Measurements from ENCODE around the gene ESF1.

DNA sequence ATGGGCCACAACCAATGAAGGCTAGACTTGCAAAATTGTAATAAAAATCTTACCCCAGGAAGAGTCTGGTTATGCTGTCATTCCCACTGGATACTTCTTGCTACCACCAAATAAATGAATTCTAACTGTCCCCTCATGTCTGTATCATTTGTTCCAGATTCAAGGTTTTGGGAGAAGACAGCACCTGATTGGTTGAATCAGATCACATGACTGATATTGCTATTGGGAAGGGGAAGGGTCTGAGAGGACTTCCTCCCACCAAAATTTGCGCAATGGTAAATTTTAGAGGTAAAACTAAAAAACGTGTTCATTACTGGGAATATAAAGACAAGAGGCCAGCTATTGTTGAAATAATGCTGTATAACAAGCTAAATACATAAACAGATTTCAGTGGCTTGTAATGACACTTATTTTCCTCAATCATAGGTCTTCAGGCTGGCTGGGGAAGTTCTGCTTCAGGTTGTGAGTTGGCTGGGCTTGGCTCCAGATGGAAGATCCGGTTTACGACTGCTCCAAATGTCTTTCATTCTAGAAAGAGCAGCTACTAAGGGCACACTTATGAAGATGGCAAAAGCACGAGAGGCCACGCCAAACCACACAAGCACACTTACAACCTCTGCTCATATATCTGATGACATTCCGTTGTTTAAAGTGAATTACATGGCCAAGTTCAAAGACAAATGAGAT lies 118.9 kb downstream of the ESF1 start:
- no peak for TF ChIP-seq EZH2phosphoT487 (IDR thresholded peaks at IDR 0.05; ENCODE audit: unreplicated experiment)
- TF ChIP-seq, protein P1, sequence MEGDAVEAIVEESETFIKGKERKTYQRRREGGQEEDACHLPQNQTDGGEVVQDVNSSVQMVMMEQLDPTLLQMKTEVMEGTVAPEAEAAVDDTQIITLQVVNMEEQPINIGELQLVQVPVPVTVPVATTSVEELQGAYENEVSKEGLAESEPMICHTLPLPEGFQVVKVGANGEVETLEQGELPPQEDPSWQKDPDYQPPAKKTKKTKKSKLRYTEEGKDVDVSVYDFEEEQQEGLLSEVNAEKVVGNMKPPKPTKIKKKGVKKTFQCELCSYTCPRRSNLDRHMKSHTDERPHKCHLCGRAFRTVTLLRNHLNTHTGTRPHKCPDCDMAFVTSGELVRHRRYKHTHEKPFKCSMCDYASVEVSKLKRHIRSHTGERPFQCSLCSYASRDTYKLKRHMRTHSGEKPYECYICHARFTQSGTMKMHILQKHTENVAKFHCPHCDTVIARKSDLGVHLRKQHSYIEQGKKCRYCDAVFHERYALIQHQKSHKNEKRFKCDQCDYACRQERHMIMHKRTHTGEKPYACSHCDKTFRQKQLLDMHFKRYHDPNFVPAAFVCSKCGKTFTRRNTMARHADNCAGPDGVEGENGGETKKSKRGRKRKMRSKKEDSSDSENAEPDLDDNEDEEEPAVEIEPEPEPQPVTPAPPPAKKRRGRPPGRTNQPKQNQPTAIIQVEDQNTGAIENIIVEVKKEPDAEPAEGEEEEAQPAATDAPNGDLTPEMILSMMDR (conservative IDR thresholded peaks at IDR 0.05; ENCODE audit: low read depth in 2 of 2) = no peak
- no peak for TF ChIP-seq STAT1 (IDR thresholded peaks at IDR 0.05; ENCODE audit: unreplicated experiment)
- TF ChIP-seq, protein P2, sequence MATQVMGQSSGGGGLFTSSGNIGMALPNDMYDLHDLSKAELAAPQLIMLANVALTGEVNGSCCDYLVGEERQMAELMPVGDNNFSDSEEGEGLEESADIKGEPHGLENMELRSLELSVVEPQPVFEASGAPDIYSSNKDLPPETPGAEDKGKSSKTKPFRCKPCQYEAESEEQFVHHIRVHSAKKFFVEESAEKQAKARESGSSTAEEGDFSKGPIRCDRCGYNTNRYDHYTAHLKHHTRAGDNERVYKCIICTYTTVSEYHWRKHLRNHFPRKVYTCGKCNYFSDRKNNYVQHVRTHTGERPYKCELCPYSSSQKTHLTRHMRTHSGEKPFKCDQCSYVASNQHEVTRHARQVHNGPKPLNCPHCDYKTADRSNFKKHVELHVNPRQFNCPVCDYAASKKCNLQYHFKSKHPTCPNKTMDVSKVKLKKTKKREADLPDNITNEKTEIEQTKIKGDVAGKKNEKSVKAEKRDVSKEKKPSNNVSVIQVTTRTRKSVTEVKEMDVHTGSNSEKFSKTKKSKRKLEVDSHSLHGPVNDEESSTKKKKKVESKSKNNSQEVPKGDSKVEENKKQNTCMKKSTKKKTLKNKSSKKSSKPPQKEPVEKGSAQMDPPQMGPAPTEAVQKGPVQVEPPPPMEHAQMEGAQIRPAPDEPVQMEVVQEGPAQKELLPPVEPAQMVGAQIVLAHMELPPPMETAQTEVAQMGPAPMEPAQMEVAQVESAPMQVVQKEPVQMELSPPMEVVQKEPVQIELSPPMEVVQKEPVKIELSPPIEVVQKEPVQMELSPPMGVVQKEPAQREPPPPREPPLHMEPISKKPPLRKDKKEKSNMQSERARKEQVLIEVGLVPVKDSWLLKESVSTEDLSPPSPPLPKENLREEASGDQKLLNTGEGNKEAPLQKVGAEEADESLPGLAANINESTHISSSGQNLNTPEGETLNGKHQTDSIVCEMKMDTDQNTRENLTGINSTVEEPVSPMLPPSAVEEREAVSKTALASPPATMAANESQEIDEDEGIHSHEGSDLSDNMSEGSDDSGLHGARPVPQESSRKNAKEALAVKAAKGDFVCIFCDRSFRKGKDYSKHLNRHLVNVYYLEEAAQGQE (IDR thresholded peaks at IDR 0.05; ENCODE audit: unreplicated experiment) = no peak
- TF ChIP-seq POLR2AphosphoS5 (IDR thresholded peaks at IDR 0.05; ENCODE audit: low read depth) = no peak
- TF ChIP-seq ZNF331 (CRISPR knock-in tag; IDR thresholded peaks at IDR 0.05; ENCODE audit: low read depth) = no peak
- TF ChIP-seq EZH2 (IDR thresholded peaks at IDR 0.05; ENCODE audit: low read depth, unreplicated experiment) = no peak
- TF ChIP-seq, protein P3, sequence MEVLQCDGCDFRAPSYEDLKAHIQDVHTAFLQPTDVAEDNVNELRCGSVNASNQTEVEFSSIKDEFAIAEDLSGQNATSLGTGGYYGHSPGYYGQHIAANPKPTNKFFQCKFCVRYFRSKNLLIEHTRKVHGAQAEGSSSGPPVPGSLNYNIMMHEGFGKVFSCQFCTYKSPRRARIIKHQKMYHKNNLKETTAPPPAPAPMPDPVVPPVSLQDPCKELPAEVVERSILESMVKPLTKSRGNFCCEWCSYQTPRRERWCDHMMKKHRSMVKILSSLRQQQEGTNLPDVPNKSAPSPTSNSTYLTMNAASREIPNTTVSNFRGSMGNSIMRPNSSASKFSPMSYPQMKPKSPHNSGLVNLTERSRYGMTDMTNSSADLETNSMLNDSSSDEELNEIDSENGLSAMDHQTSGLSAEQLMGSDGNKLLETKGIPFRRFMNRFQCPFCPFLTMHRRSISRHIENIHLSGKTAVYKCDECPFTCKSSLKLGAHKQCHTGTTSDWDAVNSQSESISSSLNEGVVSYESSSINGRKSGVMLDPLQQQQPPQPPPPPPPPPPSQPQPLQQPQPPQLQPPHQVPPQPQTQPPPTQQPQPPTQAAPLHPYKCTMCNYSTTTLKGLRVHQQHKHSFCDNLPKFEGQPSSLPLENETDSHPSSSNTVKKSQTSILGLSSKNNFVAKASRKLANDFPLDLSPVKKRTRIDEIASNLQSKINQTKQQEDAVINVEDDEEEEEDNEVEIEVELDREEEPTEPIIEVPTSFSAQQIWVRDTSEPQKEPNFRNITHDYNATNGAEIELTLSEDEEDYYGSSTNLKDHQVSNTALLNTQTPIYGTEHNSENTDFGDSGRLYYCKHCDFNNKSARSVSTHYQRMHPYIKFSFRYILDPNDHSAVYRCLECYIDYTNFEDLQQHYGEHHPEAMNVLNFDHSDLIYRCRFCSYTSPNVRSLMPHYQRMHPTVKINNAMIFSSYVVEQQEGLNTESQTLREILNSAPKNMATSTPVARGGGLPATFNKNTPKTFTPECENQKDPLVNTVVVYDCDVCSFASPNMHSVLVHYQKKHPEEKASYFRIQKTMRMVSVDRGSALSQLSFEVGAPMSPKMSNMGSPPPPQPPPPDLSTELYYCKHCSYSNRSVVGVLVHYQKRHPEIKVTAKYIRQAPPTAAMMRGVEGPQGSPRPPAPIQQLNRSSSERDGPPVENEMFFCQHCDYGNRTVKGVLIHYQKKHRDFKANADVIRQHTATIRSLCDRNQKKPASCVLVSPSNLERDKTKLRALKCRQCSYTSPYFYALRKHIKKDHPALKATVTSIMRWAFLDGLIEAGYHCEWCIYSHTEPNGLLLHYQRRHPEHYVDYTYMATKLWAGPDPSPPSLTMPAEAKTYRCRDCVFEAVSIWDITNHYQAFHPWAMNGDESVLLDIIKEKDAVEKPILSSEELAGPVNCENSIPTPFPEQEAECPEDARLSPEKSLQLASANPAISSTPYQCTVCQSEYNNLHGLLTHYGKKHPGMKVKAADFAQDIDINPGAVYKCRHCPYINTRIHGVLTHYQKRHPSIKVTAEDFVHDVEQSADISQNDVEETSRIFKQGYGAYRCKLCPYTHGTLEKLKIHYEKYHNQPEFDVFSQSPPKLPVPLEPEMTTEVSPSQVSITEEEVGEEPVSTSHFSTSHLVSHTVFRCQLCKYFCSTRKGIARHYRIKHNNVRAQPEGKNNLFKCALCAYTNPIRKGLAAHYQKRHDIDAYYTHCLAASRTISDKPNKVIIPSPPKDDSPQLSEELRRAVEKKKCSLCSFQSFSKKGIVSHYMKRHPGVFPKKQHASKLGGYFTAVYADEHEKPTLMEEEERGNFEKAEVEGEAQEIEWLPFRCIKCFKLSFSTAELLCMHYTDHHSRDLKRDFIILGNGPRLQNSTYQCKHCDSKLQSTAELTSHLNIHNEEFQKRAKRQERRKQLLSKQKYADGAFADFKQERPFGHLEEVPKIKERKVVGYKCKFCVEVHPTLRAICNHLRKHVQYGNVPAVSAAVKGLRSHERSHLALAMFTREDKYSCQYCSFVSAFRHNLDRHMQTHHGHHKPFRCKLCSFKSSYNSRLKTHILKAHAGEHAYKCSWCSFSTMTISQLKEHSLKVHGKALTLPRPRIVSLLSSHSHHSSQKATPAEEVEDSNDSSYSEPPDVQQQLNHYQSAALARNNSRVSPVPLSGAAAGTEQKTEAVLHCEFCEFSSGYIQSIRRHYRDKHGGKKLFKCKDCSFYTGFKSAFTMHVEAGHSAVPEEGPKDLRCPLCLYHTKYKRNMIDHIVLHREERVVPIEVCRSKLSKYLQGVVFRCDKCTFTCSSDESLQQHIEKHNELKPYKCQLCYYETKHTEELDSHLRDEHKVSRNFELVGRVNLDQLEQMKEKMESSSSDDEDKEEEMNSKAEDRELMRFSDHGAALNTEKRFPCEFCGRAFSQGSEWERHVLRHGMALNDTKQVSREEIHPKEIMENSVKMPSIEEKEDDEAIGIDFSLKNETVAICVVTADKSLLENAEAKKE (CRISPR knock-in tag; IDR thresholded peaks at IDR 0.05) = no peak
- no peak for TF ChIP-seq NANOG (IDR thresholded peaks at IDR 0.05; ENCODE audit: borderline replicate concordance)
